GM23338 (cell line): ENCODE results near the gene TRIM43. TPM values are rescaled to one million over a fixed set of nuclear protein-coding genes. Genes with fewer than 3 reads are reported as not detected.

ENCODE experiments used
- ATAC-seq: fragments of 200-7000 bp; cut with Tn5 transposase; 3 replicates; pipeline ENCODE4 v1.9.1; 2020
- DNase-seq: peaks from one replicate; pipeline ENCODE4 v3.0.0-alpha.2; 2015; ENCODE audit warnings: low spot score
- H2AFZ ChIP-seq: fragments of 200-600 bp; sonication (generic); 2 replicates; pipeline ENCODE4 v1.8.0; 2016; ENCODE audit warnings: antibody characterized with exemption, mild to moderate bottlenecking, moderate library complexity
- H3F3A ChIP-seq: fragments of 200-600 bp; sonication (generic); replicated peaks from 2 replicates; pipeline ENCODE4 v1.8.0; 2017; ENCODE audit warnings: antibody characterized with exemption, mixed run types, low read depth
- H3K27ac ChIP-seq: fragments of 200-600 bp; sonication (generic); 2 replicates; pipeline ENCODE4 v1.6.1; 2016; ENCODE audit warnings: low read depth
- H3K27me3 ChIP-seq: fragments of 200-600 bp; sonication (generic); 2 replicates; pipeline ENCODE4 v1.8.0; 2016; ENCODE audit warnings: mild to moderate bottlenecking, mixed run types, moderate library complexity; ENCODE audit not compliant: insufficient read depth
- H3K36me3 ChIP-seq: fragments of 200-600 bp; sonication (generic); 2 replicates; pipeline ENCODE4 v1.8.0; 2016; ENCODE audit warnings: mild to moderate bottlenecking; ENCODE audit not compliant: insufficient read depth
- H3K4me1 ChIP-seq: fragments of 200-600 bp; sonication (generic); 2 replicates; pipeline ENCODE4 v1.8.0; 2016; ENCODE audit warnings: mild to moderate bottlenecking, moderate library complexity; ENCODE audit not compliant: insufficient read depth
- H3K4me2 ChIP-seq: fragments of 200-600 bp; sonication (generic); 2 replicates; pipeline ENCODE4 v1.7.1; 2017; ENCODE audit warnings: mixed run types
- H3K4me3 ChIP-seq: fragments of 200-600 bp; sonication (generic); 2 replicates; pipeline ENCODE4 v1.6.1; 2016; ENCODE audit warnings: mixed run types
- H3K79me2 ChIP-seq: fragments of 200-600 bp; sonication (generic); replicated peaks from 2 replicates; pipeline ENCODE4 v1.8.0; 2017; ENCODE audit warnings: mild to moderate bottlenecking; ENCODE audit not compliant: insufficient read depth
- H3K9me2 ChIP-seq: fragments of 200-600 bp; sonication (generic); 2 replicates; pipeline ENCODE4 v1.8.0; 2017; ENCODE audit not compliant: insufficient read depth
- H4K20me1 ChIP-seq: fragments of 200-600 bp; sonication (generic); replicated peaks from 2 replicates; pipeline ENCODE4 v1.8.0; 2017; ENCODE audit warnings: mild to moderate bottlenecking; ENCODE audit not compliant: insufficient read depth
- H3K27ac Mint-ChIP-seq: 2 replicates; pipeline ENCODE4 v1.8.0; 2020; ENCODE audit warnings: inconsistent platforms, mild to moderate bottlenecking, moderate library complexity, mixed read lengths
- H3K27me3 Mint-ChIP-seq: 3 replicates; pipeline ENCODE4 v1.8.0; 2022; ENCODE audit warnings: low read depth, mild to moderate bottlenecking, moderate library complexity, mixed read lengths, inconsistent platforms; ENCODE audit not compliant: insufficient read depth, poor library complexity
- H3K36me3 Mint-ChIP-seq: 3 replicates; pipeline ENCODE4 v1.8.0; 2021; ENCODE audit warnings: low read depth, mild to moderate bottlenecking, inconsistent platforms, moderate library complexity, mixed read lengths
- H3K4me1 Mint-ChIP-seq: 3 replicates; pipeline ENCODE4 v1.8.0; 2020; ENCODE audit warnings: mild to moderate bottlenecking, inconsistent platforms, mixed read lengths
- H3K4me3 Mint-ChIP-seq: 3 replicates; pipeline ENCODE4 v1.8.0; 2021; ENCODE audit warnings: moderate library complexity, mild to moderate bottlenecking, inconsistent platforms, mixed read lengths
- H3K9me3 Mint-ChIP-seq: 3 replicates; pipeline ENCODE4 v1.8.0; 2020; ENCODE audit warnings: moderate library complexity, mild to moderate bottlenecking, inconsistent platforms, mixed read lengths
- CREB1 ChIP-seq: fragments of 250-450 bp; sonication (Bioruptor Pico); IDR thresholded peaks from 2 replicates; pipeline ENCODE4 v1.5.0; 2020; ENCODE audit warnings: low read depth, mild to moderate bottlenecking, moderate library complexity
- CTCF ChIP-seq, 2 experiments: fragments of 200-600 bp in 1 of 2; sonication (generic) in 1 of 2; conservative IDR thresholded peaks; 2 replicates each; pipeline versions ENCODE4 v1.5.1 to v1.6.1; 2016 to 2017; ENCODE audit warnings: antibody characterized with exemption in 2 of 2, low read depth in 2 of 2, mild to moderate bottlenecking in 2 of 2, moderate library complexity in 1 of 2
- EZH2 ChIP-seq: fragments of 200-600 bp; sonication (generic); IDR thresholded peaks from one replicate; pipeline ENCODE4 v1.8.0; 2017; ENCODE audit warnings: antibody characterized with exemption, mild to moderate bottlenecking, low read depth; ENCODE audit not compliant: unreplicated experiment
- EZH2phosphoT487 ChIP-seq: fragments of 200-600 bp; sonication (generic); IDR thresholded peaks from one replicate; pipeline ENCODE4 v1.8.1; 2018; ENCODE audit warnings: antibody characterized with exemption; ENCODE audit not compliant: unreplicated experiment
- JUNB ChIP-seq: IDR thresholded peaks from one replicate; pipeline ENCODE4 v1.6.1; 2016; ENCODE audit warnings: antibody characterized with exemption; ENCODE audit not compliant: unreplicated experiment
- NANOG ChIP-seq: IDR thresholded peaks from 2 replicates; pipeline ENCODE4 v1.6.1; 2016; ENCODE audit warnings: antibody characterized with exemption, borderline replicate concordance
- POLR2AphosphoS5 ChIP-seq: IDR thresholded peaks from 2 replicates; pipeline ENCODE4 v1.6.1; 2016; ENCODE audit warnings: antibody characterized with exemption, low read depth
- REST ChIP-seq: IDR thresholded peaks from one replicate; pipeline ENCODE4 v1.6.1; 2018; ENCODE audit warnings: antibody characterized with exemption; ENCODE audit not compliant: unreplicated experiment
- STAT1 ChIP-seq: IDR thresholded peaks from one replicate; pipeline ENCODE4 v1.6.1; 2016; ENCODE audit warnings: antibody characterized with exemption; ENCODE audit not compliant: unreplicated experiment
- ZNF114 ChIP-seq: fragments of 250-450 bp; sonication (Bioruptor Pico); IDR thresholded peaks from 2 replicates; pipeline ENCODE4 v1.5.0; 2020; ENCODE audit warnings: mild to moderate bottlenecking, moderate library complexity
- ZNF331 ChIP-seq: fragments of 250-450 bp; sonication (Bioruptor Pico); IDR thresholded peaks from 2 replicates; pipeline ENCODE4 v1.5.0; 2020; ENCODE audit warnings: low read depth, mild to moderate bottlenecking, moderate library complexity
- polyA plus RNA-seq: library from polyadenylated mRNA; unstranded; fragments of >200 nt; fragmentation: Nextera tagmentation; extraction: Ambion mirVana; gene quantifications from 2 replicates; pipeline ENCODE4 v1.2.1, GENCODE V29; 2016
- total RNA-seq: library from RNA; depleted of rRNA; stranded (reverse); fragments of >200 nt; shearing (Covaris generic); gene quantifications from 2 replicates; pipeline ENCODE4 v1.2.3, GENCODE V29; 2014

The TRIM43 gene
- total and polyA plus RNA-seq, 2 experiments from 2014 or later: 0.40 to 0.59 TPM

- DNase-seq: no peak
- no peak overlapping the region for H3K4me3 Mint-ChIP-seq
- H3K36me3 ChIP-seq: no peaks in the 10 kb centered on the region
These were observed 22.6 kb upstream of the TRIM43 start for GRCh38 chr2:95569170-95569569.

GRCh38 chr2:95573866-95574265, 17.9 kb upstream of the TRIM43 start:
- no peak for TF ChIP-seq ZNF114
- TF ChIP-seq STAT1: no peak
- no peak for TF ChIP-seq NANOG
- TF ChIP-seq POLR2AphosphoS5: no peak
- no peak for TF ChIP-seq CTCF (conservative IDR thresholded peaks at IDR 0.05; ENCODE audit: low read depth in 2 of 2)
- TF ChIP-seq CREB1 (CRISPR knock-in tag): no peak
- no peak for TF ChIP-seq JUNB
- no peak for TF ChIP-seq EZH2
- Histone ChIP-seq H3K27me3 (no peaks in the 10 kb centered on the region), H4K20me1 (no peaks in the 10 kb centered on the region), H3K4me1 (no peaks in the 10 kb centered on the region), H3K9me2 (no peaks in the 10 kb centered on the region), H3K27ac (no peak overlapping the region), H3K79me2 (no peaks in the 10 kb centered on the region), H3F3A (no peaks in the 10 kb centered on the region), H3K4me3 (no peak overlapping the region), H3K36me3 (no peaks in the 10 kb centered on the region), H3K4me2 (no peak overlapping the region), H2AFZ (no peak overlapping the region)
- H3K4me3 Mint-ChIP-seq: no peak overlapping the region
- no peaks in the 10 kb centered on the region for H3K9me3 Mint-ChIP-seq
- H3K36me3 Mint-ChIP-seq: no peaks in the 10 kb centered on the region
- no peak for DNase-seq
- ATAC-seq: no peak
- H3K27ac Mint-ChIP-seq: no peak overlapping the region
- H3K4me1 Mint-ChIP-seq: peaks cover 3% of the 10 kb centered on the region; the same call in 2 of the 3 replicates
- no peaks in the 10 kb centered on the region for H3K27me3 Mint-ChIP-seq

More at GRCh38 chr2:95569170-95569569, 22.6 kb upstream of the TRIM43 start:
- H3K36me3 Mint-ChIP-seq: no peaks in the 10 kb centered on the region
- Histone ChIP-seq H3K9me2 (no peaks in the 10 kb centered on the region), H4K20me1 (no peaks in the 10 kb centered on the region; the same call in 1 of the 2 replicates), H3F3A (no peaks in the 10 kb centered on the region), H3K4me3 (no peak overlapping the region), H3K27ac (no peak overlapping the region), H3K4me1 (no peaks in the 10 kb centered on the region), H2AFZ (no peak overlapping the region), H3K27me3 (no peaks in the 10 kb centered on the region), H3K79me2 (no peaks in the 10 kb centered on the region), H3K4me2 (no peak overlapping the region)
- no peaks in the 10 kb centered on the region for H3K4me1 Mint-ChIP-seq
- TF ChIP-seq ZNF114 (no peak), NANOG (no peak)
- no peak for ATAC-seq
- H3K27me3 Mint-ChIP-seq: no peaks in the 10 kb centered on the region
- no peaks in the 10 kb centered on the region for H3K9me3 Mint-ChIP-seq
- H3K27ac Mint-ChIP-seq: no peak overlapping the region

- no peaks in the 10 kb centered on the region for H3K36me3 ChIP-seq
- Mint-ChIP-seq H3K27ac (no peak overlapping the region), H3K4me3 (no peak overlapping the region), H3K4me1 (peaks cover 5% of the 10 kb centered on the region; the same call in 2 of the 3 replicates), H3K9me3 (no peaks in the 10 kb centered on the region), H3K36me3 (no peaks in the 10 kb centered on the region), H3K27me3 (no peaks in the 10 kb centered on the region)
- no peak for DNase-seq
- no peak overlapping the region for H3K4me3 ChIP-seq
- H4K20me1 ChIP-seq: no peaks in the 10 kb centered on the region
- H3F3A ChIP-seq: no peaks in the 10 kb centered on the region
- no peaks in the 10 kb centered on the region for H3K79me2 ChIP-seq
- no peak overlapping the region for H3K27ac ChIP-seq
- H2AFZ ChIP-seq: no peak overlapping the region
- no peaks in the 10 kb centered on the region for H3K4me1 ChIP-seq
- H3K9me2 ChIP-seq: no peaks in the 10 kb centered on the region
- no peak for ATAC-seq
- H3K4me2 ChIP-seq: no peak overlapping the region
- no peaks in the 10 kb centered on the region for H3K27me3 ChIP-seq
- TF ChIP-seq STAT1 (no peak), REST (no peak), CREB1 (CRISPR knock-in tag) (no peak), JUNB (no peak), ZNF331 (no peak), EZH2 (no peak), CTCF (conservative IDR thresholded peaks at IDR 0.05; ENCODE audit: low read depth in 2 of 2) (no peak), NANOG (no peak), EZH2phosphoT487 (no peak), POLR2AphosphoS5 (no peak)
These were observed 17.3 kb upstream of the TRIM43 start for GRCh38 chr2:95574506-95574905.
